NK-92 treated with Interleukin-12 subunit alpha and Interleukin-12 subunit beta, amount 100 ng/mL, for 24 hours (cell line): Measurements from ENCODE around the gene FRMD4A.

Experiments used
- DNase-seq: peaks from one replicate; lab custom pipeline; 2025; lab: John Stamatoyannopoulos, UW

FRMD4A gene

GRCh38 chr10:14330388-14331061 is at the start of gene FRMD4A:
Gene FRMD4A (minus strand): TSS chr10:14330924.
- no peak for DNase-seq

- no peak for DNase-seq
Measured at GRCh38 chr10:14379556-14380280, 49.0 kb upstream of the FRMD4A start.

- DNase-seq = no peak
Measured at GRCh38 chr10:14378387-14378960, 47.8 kb upstream of the FRMD4A start.

- DNase-seq = no peak
Measured at GRCh38 chr10:14377591-14378175, 47.0 kb upstream of the FRMD4A start.

GRCh38 chr10:14374745-14375445 is 44.2 kb upstream of the FRMD4A start:
- no peak for DNase-seq

- DNase-seq = no peak
Measured at GRCh38 chr10:14372606-14373005, 41.9 kb upstream of the FRMD4A start.

GRCh38 chr10:14371581-14371980 is 40.9 kb upstream of the FRMD4A start:
- no peak for DNase-seq

- DNase-seq = no peak
Measured at GRCh38 chr10:14370894-14371293, 40.2 kb upstream of the FRMD4A start.

GRCh38 chr10:14369906-14370305 is 39.2 kb upstream of the FRMD4A start:
- DNase-seq = no peak

GRCh38 chr10:14366760-14367159 is 36.0 kb upstream of the FRMD4A start:
- DNase-seq = no peak

- no peak for DNase-seq
Measured at GRCh38 chr10:14365266-14365665, 34.5 kb upstream of the FRMD4A start.

- no peak for DNase-seq
Measured at GRCh38 chr10:14362104-14362503, 31.4 kb upstream of the FRMD4A start.

- no peak for DNase-seq
Measured at GRCh38 chr10:14360961-14361360, 30.2 kb upstream of the FRMD4A start.

- no peak for DNase-seq
Measured at GRCh38 chr10:14360515-14360914, 29.8 kb upstream of the FRMD4A start.

GRCh38 chr10:14358886-14359573 is 28.3 kb upstream of the FRMD4A start:
- no peak for DNase-seq

GRCh38 chr10:14356921-14357320 is 26.2 kb upstream of the FRMD4A start:
- DNase-seq = no peak

GRCh38 chr10:14355750-14356149 is 25.0 kb upstream of the FRMD4A start:
- no peak for DNase-seq

GRCh38 chr10:14353291-14353913 is 22.7 kb upstream of the FRMD4A start:
- DNase-seq = no peak

- no peak for DNase-seq
Measured at GRCh38 chr10:14350006-14350405, 19.3 kb upstream of the FRMD4A start.

- DNase-seq = no peak
Measured at GRCh38 chr10:14349081-14349480, 18.4 kb upstream of the FRMD4A start.

- DNase-seq = no peak
Measured at GRCh38 chr10:14345262-14345661, 14.5 kb upstream of the FRMD4A start.
